GM18499 (cell line): ENCODE data around the gene C17orf114.

Source experiments
- ATAC-seq: cut with Tn5 transposase; IDR thresholded peaks from one replicate; pipeline ENCODE4 v1.9.1; 2021; ENCODE audit warnings: moderate number of reproducible peaks; ENCODE audit not compliant: insufficient read depth, unreplicated experiment

The C17orf114 gene

GRCh38 chr17:4827399-4827798, 25.3 kb upstream of the C17orf114 start:
- no peak for ATAC-seq

- no peak for ATAC-seq
These were observed 21.4 kb upstream of the C17orf114 start for GRCh38 chr17:4823373-4824089.

GRCh38 chr17:4822835-4823234, 20.7 kb upstream of the C17orf114 start:
- ATAC-seq: no peak

GRCh38 chr17:4818276-4818675, 16.1 kb upstream of the C17orf114 start:
- ATAC-seq: no peak

- no peak for ATAC-seq
These were observed 14.7 kb upstream of the C17orf114 start for GRCh38 chr17:4816826-4817225.

- ATAC-seq: no peak
These were observed 13.0 kb upstream of the C17orf114 start for GRCh38 chr17:4815043-4815675.

- ATAC-seq: no peak
These were observed 10.6 kb upstream of the C17orf114 start for GRCh38 chr17:4812690-4813089.

- ATAC-seq: no peak
These were observed 9.3 kb upstream of the C17orf114 start for GRCh38 chr17:4811471-4811870.

GRCh38 chr17:4810696-4811290, 8.7 kb upstream of the C17orf114 start:
- no peak for ATAC-seq

GRCh38 chr17:4808378-4808767, 6.2 kb upstream of the C17orf114 start:
- no peak for ATAC-seq

GRCh38 chr17:4807605-4808377, 5.7 kb upstream of the C17orf114 start:
- no peak for ATAC-seq

GRCh38 chr17:4806777-4807604, 4.9 kb upstream of the C17orf114 start, which contains the start of gene PLD2:
TSS of gene PLD2 (plus strand) at chr17:4807152. CDS start at chr17:4807773, 621 bp downstream.
- no peak for ATAC-seq

GRCh38 chr17:4806456-4806776, 4.3 kb upstream of the C17orf114 start:
- ATAC-seq: no peak

- no peak for ATAC-seq
These were observed 1.5 kb downstream of the C17orf114 start for GRCh38 chr17:4800462-4801196.

GRCh38 chr17:4796552-4796920, 5.6 kb downstream of the C17orf114 start:
- no peak for ATAC-seq

- no peak for ATAC-seq
These were observed 7.0 kb downstream of the C17orf114 start for GRCh38 chr17:4795168-4795567.

- no peak for ATAC-seq
These were observed 11.4 kb downstream of the C17orf114 start for GRCh38 chr17:4790705-4791088.

- ATAC-seq: peak; percentile 68
These were observed 12.0 kb downstream of the C17orf114 start for GRCh38 chr17:4789951-4790704.

- peak; percentile 23 for ATAC-seq
These were observed 12.5 kb downstream of the C17orf114 start for GRCh38 chr17:4789701-4789950.
